Coronary artery (tissue), 2 donors: ENCODE results near the gene THADA.
"Not testable (repeated sequence)": the region's sequence is repeated elsewhere in the genome, so short reads cannot be mapped to it uniquely, and the experiment has no call there.

Experiments
- DNase-seq: peaks from one replicate; pipeline ENCODE4 v3.0.0-alpha.2; 2017; ENCODE audit warnings: low spot score
- H3K27ac ChIP-seq, 2 donors: fragments of 200-600 bp; sonication (generic); one replicate each; pipeline ENCODE4 v1.5.1; 2016 to 2019
- H3K4me3 ChIP-seq: fragments of 200-600 bp; sonication (generic); 2 replicates; pipeline ENCODE4 v1.5.1; 2016; ENCODE audit warnings: mild to moderate bottlenecking, moderate library complexity
- CTCF ChIP-seq: fragments of 200-600 bp; sonication (generic); IDR thresholded peaks from one replicate; pipeline ENCODE4 v1.5.1; 2019; ENCODE audit warnings: antibody characterized with exemption

THADA gene

GRCh38 chr2:43610361-43610760 is 14.5 kb upstream of the THADA start:
- H3K27ac ChIP-seq: no peak overlapping the region
- TF ChIP-seq CTCF: no peak

DNA sequence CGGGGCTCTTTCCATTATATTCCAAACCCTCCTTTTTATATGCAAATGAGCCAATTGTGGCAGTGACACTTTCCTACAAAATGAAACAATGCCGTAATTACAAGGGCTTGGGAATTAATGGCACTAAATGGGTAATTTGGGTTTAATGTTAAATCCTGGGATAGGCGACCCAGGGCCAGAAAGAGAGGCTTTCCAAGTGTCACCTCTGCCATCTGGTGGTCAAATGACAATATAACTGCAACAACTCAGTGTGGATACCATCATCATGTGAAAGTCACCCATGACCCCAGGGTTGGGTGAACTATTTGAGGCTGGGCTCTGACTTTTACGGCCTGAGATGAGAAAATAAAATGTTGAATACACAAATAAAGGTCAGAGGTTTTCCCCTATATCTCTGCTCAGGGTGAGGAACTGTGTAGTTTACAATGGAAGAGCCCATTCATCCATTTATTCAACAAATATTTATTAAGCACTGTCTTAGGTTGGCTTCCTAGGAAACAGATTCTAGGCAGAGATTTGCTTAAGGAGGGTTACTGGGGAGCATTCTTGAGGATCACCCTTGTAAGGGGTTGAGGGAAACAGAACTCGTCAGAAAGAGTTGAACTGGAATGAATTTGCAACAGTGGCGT is 13.6 kb upstream of the THADA start:
- H3K4me3 ChIP-seq: no peak overlapping the region
- TF ChIP-seq CTCF: peak; percentile 62
- no peak overlapping the region for H3K27ac ChIP-seq
- DNase-seq: no peak

More at GRCh38 chr2:43610361-43610760, 14.5 kb upstream of the THADA start:
- DNase-seq: no peak
- no peak overlapping the region for H3K4me3 ChIP-seq

- H3K4me3 ChIP-seq: no peak overlapping the region
- DNase-seq: no peak
- no peak for TF ChIP-seq CTCF
- H3K27ac ChIP-seq: no peak overlapping the region
These were observed 10.0 kb upstream of the THADA start for GRCh38 chr2:43605851-43606250.

DNA sequence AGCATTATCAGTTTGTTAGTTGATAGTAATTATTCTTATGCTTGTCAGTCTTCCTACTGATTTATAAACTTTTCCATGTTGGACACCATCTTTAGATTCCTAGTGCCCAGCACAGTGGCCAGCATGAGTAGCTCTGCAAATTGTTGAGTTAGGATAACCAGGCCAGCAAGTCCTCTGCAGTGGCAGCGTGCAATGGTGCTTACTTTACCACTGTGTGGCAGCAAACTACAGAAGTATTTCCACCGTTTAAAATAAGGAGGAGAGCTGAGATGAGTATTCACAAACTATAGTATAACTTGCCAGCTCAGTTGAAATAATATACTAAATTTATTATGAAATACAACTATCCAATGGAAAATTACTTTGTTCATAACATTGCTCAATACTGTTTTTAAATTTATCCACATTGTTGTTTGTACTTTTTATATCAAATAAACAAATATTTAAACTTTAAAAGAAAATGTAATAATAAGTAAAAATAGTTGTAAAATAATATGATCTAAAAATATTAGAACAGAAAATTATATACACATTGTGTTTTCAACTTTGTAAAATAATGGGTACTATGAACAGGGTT is 9.3 kb upstream of the THADA start:
- no peak for DNase-seq
- Histone ChIP-seq H3K27ac (no peak overlapping the region), H3K4me3 (no peak overlapping the region)
- no peak for TF ChIP-seq CTCF

GRCh38 chr2:43604674-43605073 is 8.8 kb upstream of the THADA start:
- no peak for DNase-seq
- Histone ChIP-seq H3K4me3 (no peak overlapping the region), H3K27ac (no peak overlapping the region)
- no peak for TF ChIP-seq CTCF

DNA sequence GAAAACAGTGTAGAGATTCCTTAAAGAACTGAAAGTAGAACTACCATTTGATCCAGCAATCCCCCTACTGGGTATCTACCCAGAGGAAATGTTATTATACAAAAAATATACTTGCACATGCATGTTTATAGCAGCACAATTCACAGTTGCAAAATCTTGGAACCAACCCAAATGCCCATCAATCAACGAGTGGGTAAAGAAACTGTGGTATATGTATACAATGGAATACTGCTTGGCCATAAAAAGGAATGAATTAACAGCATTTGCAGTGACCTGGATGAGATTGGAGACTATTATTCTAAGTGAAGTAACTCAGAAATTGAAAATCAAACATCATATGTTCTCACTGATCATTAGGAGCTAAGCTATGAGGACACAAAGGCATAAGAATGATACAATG is 4.8 kb upstream of the THADA start:
- not testable (repeated sequence) for H3K4me3 ChIP-seq, H3K27ac ChIP-seq, DNase-seq

GRCh38 chr2:43594875-43595274 is 963 bp downstream of the THADA start:
- DNase-seq: no peak
- no peak overlapping the region for H3K27ac ChIP-seq
- no peak for TF ChIP-seq CTCF
- H3K4me3 ChIP-seq: peak overlapping the region; percentile 90
